Mesodermal cell (in vitro differentiated cells): ENCODE results near the gene SMIM28.

Source experiments
- H3K27ac ChIP-seq: 2 replicates; pipeline ENCODE4 v1.7.0; 2013; ENCODE audit warnings: mild to moderate bottlenecking, low read depth, low read length, moderate library complexity; ENCODE audit not compliant: severe bottlenecking
- H3K36me3 ChIP-seq: 2 replicates; pipeline ENCODE4 v1.7.1; 2013; ENCODE audit warnings: mild to moderate bottlenecking, low read length, moderate library complexity; ENCODE audit not compliant: control insufficient read depth, insufficient read depth
- H3K4me1 ChIP-seq: one replicate; pipeline ENCODE4 v1.7.1; 2013; ENCODE audit warnings: mild to moderate bottlenecking, low read length; ENCODE audit not compliant: insufficient read depth, control insufficient read depth, poor library complexity, severe bottlenecking
- H3K4me3 ChIP-seq: 2 replicates; pipeline ENCODE4 v1.7.0; 2013; ENCODE audit warnings: low read length, control low read depth, mild to moderate bottlenecking; ENCODE audit not compliant: insufficient read depth, poor library complexity, severe bottlenecking; ENCODE audit errors: extremely low read depth
- H3K9me3 ChIP-seq: 2 replicates; pipeline ENCODE4 v1.7.1; 2013; ENCODE audit warnings: mild to moderate bottlenecking, low read length, moderate library complexity; ENCODE audit not compliant: control insufficient read depth
- WGBS, 2 experiments: methylation state at CpG; one replicate each; pipeline ENCODE4 v1.1.5; 2013; ENCODE audit warnings: missing lambda C conversion rate in 2 of 2; ENCODE audit not compliant: insufficient coverage in 2 of 2; 5-methylcytosine and 5-hydroxymethylcytosine counted together

The SMIM28 gene

GRCh38 chr6:138393871-138394783 is 16.4 kb downstream of the SMIM28 start:
- no peaks in the 10 kb centered on the region for H3K9me3 ChIP-seq
- peak overlapping the region; percentile 84 for H3K27ac ChIP-seq
- H3K36me3 ChIP-seq, result no peaks in the 10 kb centered on the region
- no peaks in the 10 kb centered on the region for H3K4me1 ChIP-seq
- no peak overlapping the region for H3K4me3 ChIP-seq
- WGBS, 2 experiments, result 87 to 95% methylated on average over 2 to 3 of the region's 5 CpGs

DNA sequence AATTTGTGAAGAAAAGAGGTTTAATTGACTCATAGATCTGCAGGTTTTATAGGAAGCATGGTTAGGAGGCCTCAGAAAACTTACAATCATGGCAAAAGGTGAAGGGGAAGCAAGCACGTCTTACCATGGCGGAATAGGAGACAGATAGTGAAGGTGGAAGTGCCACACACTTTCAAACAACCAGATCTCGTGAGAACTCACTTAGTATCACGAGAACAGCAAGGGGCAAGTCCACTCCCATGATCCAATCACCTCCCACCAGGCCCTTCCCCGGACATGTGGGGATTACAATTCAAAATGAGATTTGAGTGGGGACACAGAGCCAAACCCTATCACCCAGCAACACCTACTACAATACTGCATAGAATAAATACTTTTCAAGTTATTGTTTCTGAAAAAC is 19.0 kb downstream of the SMIM28 start:
- no peaks in the 10 kb centered on the region for H3K4me1 ChIP-seq
- no CpG with 5 or more reads among the region's 5 CpGs for WGBS, 2 experiments

DNA sequence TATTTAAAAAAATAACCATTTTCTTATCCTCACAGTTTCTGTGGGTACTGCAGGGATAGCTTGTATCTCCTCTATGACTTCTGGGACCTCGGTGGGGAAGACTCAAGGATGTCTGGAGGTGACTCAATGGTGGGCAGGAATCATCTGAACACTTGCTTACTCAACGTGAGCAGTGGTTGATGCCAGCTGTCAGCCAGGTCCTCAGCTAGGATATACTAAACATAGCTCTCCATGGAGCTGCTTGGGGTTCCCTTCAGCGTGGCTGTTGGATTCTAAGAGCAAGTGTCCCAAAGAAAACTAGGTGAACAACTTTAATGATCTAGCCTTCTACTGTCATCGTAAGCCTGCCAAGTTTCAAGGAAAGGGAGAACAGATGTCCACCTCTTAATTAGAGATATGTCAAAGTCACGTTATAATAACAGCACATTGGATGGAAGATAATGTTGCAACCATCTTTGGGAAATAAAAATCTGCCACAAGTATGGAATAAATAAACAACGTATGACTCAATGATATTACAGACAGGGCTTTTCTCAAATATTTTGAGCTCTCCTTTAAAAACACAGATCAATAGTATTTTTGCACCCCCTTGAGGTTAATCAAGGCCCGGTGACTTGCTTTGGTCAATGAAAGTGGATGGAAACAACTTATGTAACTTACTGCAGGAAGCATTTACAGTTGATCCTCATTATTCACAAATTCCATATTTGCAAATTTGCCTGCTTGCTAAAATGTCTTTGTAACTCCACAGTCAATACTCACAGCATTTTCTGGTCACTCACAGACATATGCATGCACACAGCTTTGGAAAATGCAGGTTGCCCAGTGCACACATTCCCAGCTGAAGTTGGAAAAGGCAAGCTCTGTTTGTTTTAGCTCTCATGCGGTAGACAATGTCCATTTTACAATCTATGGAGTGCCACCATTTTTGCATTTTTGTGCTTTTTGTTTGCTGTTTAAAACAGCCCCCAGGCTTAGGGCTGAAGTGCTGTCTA is 19.7 kb downstream of the SMIM28 start:
- Histone ChIP-seq H3K4me3 (no peak overlapping the region), H3K36me3 (no peaks in the 10 kb centered on the region), H3K9me3 (no peaks in the 10 kb centered on the region), H3K4me1 (no peaks in the 10 kb centered on the region), H3K27ac (no peak overlapping the region)
- WGBS, 2 experiments, result 84 to 98% methylated on average over 5 of the region's 8 CpGs

More for the DNA sequence above, 19.0 kb downstream of the SMIM28 start:
- Histone ChIP-seq H3K9me3 (no peaks in the 10 kb centered on the region), H3K27ac (no peak overlapping the region), H3K4me3 (no peak overlapping the region), H3K36me3 (no peaks in the 10 kb centered on the region)

- Histone ChIP-seq H3K4me1 (peaks cover 2% of the 10 kb centered on the region), H3K9me3 (no peaks in the 10 kb centered on the region), H3K27ac (no peak overlapping the region), H3K36me3 (no peaks in the 10 kb centered on the region), H3K4me3 (no peak overlapping the region)
- no CpG with 5 or more reads among the region's 3 CpGs for WGBS, 2 experiments
These were observed 22.6 kb downstream of the SMIM28 start for GRCh38 chr6:138400326-138400725.

GRCh38 chr6:138401960-138402837 is 24.5 kb downstream of the SMIM28 start:
- Histone ChIP-seq H3K4me1 (peaks cover 4% of the 10 kb centered on the region), H3K4me3 (no peak overlapping the region), H3K27ac (no peak overlapping the region), H3K9me3 (no peaks in the 10 kb centered on the region), H3K36me3 (peaks cover 16% of the 10 kb centered on the region)
- 96 to 98% methylated on average over 7 to 12 of the region's 14 CpGs for WGBS, 2 experiments

- Histone ChIP-seq H3K36me3 (peaks cover 22% of the 10 kb centered on the region), H3K27ac (no peak overlapping the region), H3K4me1 (peaks cover 4% of the 10 kb centered on the region), H3K9me3 (no peaks in the 10 kb centered on the region), H3K4me3 (no peak overlapping the region)
- WGBS, 2 experiments, result 96 to 100% methylated on average over 1 to 7 of the region's 8 CpGs
These were observed 25.1 kb downstream of the SMIM28 start for GRCh38 chr6:138402838-138403187.

DNA sequence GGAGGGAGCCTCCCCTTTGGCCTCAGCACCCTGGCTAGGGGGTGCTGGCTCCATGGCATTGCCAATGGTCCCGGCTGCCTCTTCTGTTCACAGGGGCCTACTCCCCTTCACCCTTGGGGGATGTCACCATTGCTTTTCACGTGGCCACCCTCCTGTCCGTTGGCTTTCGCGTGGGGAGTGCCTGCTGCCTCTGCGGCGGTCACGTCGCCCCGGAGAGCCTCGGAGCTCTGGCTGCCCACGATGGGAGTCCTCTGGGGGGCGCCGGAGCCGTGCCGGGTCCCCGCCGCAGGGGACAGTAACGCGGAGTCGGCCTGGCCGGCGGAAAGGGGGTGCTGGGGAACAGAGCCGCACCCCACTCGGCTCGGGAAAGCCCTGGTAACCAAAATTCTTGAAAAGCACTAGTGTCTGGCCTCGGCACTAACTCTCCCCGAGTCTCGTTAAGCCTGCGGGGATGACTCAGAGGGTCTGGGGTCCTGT is 25.7 kb downstream of the SMIM28 start:
- 6 to 14% methylated on average over 22 to 25 of the region's 30 CpGs for WGBS, 2 experiments
- Histone ChIP-seq H3K9me3 (no peaks in the 10 kb centered on the region), H3K27ac (peak overlapping the region; percentile 82), H3K4me1 (peaks cover 4% of the 10 kb centered on the region), H3K36me3 (peaks cover 26% of the 10 kb centered on the region), H3K4me3 (peak overlapping the region; percentile 77)

DNA sequence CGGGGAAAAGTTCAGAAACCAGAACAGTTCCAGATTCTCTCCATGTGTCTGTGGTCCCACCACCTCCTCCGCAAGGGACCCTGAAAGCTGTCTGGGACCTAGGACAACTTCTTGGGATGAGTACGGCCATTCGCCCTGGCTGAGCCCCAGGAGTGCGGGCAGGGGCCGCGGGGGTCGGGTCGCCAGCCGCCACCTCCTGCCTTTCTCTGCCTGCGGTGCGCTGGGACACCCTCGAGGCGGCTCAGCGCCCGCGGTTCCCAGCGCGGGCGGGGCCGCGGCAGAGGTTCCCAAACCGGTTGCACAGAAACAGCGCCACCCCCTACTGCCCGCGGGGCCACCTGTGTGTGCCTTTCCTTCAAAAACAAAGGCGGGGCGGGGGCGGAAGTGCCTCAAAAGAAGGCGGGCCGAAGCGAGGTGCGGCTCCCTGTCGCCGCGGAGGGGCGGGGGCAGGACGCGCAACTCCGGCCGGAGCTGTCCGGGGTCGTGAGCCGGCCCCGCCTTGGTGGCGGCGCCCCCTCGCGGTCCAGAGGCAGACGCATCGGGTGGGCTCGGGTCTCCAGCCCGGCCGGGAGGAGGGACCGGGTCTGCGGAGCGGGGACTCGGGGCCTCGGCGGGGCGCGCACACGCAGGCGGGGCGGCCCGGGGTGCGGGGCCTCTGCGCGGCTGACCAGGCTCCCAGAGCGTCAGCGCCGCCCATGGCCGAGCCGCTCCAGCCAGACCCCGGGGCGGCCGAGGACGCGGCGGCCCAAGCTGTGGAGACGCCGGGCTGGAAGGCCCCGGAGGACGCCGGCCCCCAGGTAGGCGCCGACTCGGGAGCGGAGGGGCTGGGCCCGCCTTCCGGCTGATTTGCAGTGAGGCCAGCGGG is 26.3 kb downstream of the SMIM28 start, which contains the start of gene HEBP2:
HEBP2 (plus strand) TSS at position 423 of the 865 bp plus-strand sequence; CDS start at position 696, 273 bp downstream.
- H3K9me3 ChIP-seq, result no peaks in the 10 kb centered on the region
- H3K36me3 ChIP-seq, result peaks cover 33% of the 10 kb centered on the region
- H3K4me3 ChIP-seq, result peak within 1 kb of the TSS; percentile 77
- WGBS, 2 experiments, result 0% methylated on average over 54 to 77 of the region's 92 CpGs
- peak within 1 kb of the TSS; percentile 82 for H3K27ac ChIP-seq
- peaks cover 4% of the 10 kb centered on the region for H3K4me1 ChIP-seq

DNA sequence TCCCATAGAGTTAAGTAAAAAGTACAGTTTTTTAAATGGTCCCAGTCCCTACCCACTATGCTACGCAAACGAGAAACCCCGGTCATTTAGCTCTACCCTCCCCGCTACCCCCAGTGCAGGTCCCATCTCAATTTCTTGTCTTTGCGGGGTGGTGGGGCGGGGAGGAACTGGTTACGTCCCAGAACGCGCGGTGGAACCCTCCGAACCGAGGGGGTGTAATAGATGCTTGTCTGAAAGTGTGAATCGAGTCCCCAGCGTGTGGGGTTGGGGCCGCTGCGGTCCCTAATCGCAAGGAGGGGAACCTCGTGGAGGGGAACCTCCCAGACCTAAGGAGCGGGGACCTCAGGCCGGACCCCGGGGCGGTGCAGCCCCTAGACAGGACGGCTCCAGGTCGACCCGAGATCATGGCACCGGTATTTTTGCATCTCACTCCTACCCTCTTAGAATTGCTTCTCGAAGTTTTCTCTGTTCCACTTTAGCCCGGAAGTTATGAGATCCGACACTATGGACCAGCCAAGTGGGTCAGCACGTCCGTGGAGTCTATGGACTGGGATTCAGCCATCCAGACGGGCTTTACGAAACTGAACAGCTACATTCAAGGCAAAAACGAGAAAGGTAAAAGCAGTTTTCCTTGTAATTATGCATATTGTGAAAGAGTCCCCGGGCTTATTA is 27.1 kb downstream of the SMIM28 start:
- Histone ChIP-seq H3K27ac (peak overlapping the region; percentile 45), H3K9me3 (no peaks in the 10 kb centered on the region), H3K36me3 (peaks cover 39% of the 10 kb centered on the region), H3K4me3 (peak overlapping the region; percentile 77), H3K4me1 (peaks cover 4% of the 10 kb centered on the region)
- WGBS, 2 experiments, result 1 to 7% methylated on average over 21 to 29 of the region's 35 CpGs
